ENCODE results near the gene ARNT2. TPM values are rescaled to one million over a fixed set of nuclear protein-coding genes. Genes with fewer than 3 reads are reported as not detected.

Gene ARNT2
- total RNA-seq, 6 experiments from 2014 or later: 2.4 to 16.6 (median 15.5) TPM

GRCh38 chr15:80562033-80562432 lies 157.9 kb downstream of the ARNT2 start:
- no peak overlapping the region for H3K4me3 Mint-ChIP-seq
- no peaks in the 10 kb centered on the region; the same call in none of the 2 replicates for H3K27me3 Mint-ChIP-seq (ENCODE audit: insufficient read depth)
- no peak overlapping the region for H3K27ac Mint-ChIP-seq
- DNase-seq: no peak
- peaks cover 15% of the 10 kb centered on the region for H3K4me1 Mint-ChIP-seq (ENCODE audit: low read depth)
- no peaks in the 10 kb centered on the region for H3K9me3 Mint-ChIP-seq
- no peak for TF ChIP-seq CTCF (IDR thresholded peaks at IDR 0.05)
- peaks cover 17% of the 10 kb centered on the region; the same call in 1 of the 2 replicates for H3K36me3 Mint-ChIP-seq (ENCODE audit: low read depth)

- Mint-ChIP-seq H3K27ac (no peak overlapping the region), H3K4me1 (ENCODE audit: low read depth) (peaks cover 23% of the 10 kb centered on the region), H3K4me3 (no peak overlapping the region), H3K27me3 (ENCODE audit: insufficient read depth) (no peaks in the 10 kb centered on the region; the same call in none of the 2 replicates), H3K9me3 (no peaks in the 10 kb centered on the region), H3K36me3 (ENCODE audit: low read depth) (peaks cover 9% of the 10 kb centered on the region; the same call in 1 of the 2 replicates)
- TF ChIP-seq CTCF (IDR thresholded peaks at IDR 0.05): no peak
- no peak for DNase-seq
These were observed 158.7 kb downstream of the ARNT2 start for GRCh38 chr15:80562846-80563245.

- H3K27ac Mint-ChIP-seq: no peak overlapping the region
- H3K4me3 Mint-ChIP-seq: no peak overlapping the region
These were observed 159.3 kb downstream of the ARNT2 start for GRCh38 chr15:80563372-80563997.

GRCh38 chr15:80564056-80564455 lies 159.9 kb downstream of the ARNT2 start:
- Mint-ChIP-seq H3K27ac (no peak overlapping the region), H3K27me3 (ENCODE audit: insufficient read depth) (no peaks in the 10 kb centered on the region; the same call in none of the 2 replicates), H3K9me3 (no peaks in the 10 kb centered on the region), H3K36me3 (ENCODE audit: low read depth) (peaks cover 5% of the 10 kb centered on the region; the same call in 1 of the 2 replicates), H3K4me3 (no peak overlapping the region), H3K4me1 (ENCODE audit: low read depth) (peaks cover 35% of the 10 kb centered on the region)
- DNase-seq: no peak
- TF ChIP-seq CTCF (IDR thresholded peaks at IDR 0.05): no peak

More at GRCh38 chr15:80563372-80563997, 159.3 kb downstream of the ARNT2 start:
- no peaks in the 10 kb centered on the region for H3K9me3 Mint-ChIP-seq
- TF ChIP-seq CTCF (IDR thresholded peaks at IDR 0.05): no peak
- H3K27me3 Mint-ChIP-seq (ENCODE audit: insufficient read depth): no peaks in the 10 kb centered on the region; the same call in none of the 2 replicates
- peaks cover 30% of the 10 kb centered on the region for H3K4me1 Mint-ChIP-seq (ENCODE audit: low read depth)
- no peak for DNase-seq
- H3K36me3 Mint-ChIP-seq (ENCODE audit: low read depth): peaks cover 5% of the 10 kb centered on the region; the same call in 1 of the 2 replicates

GRCh38 chr15:80565398-80565797 lies 161.2 kb downstream of the ARNT2 start:
- TF ChIP-seq CTCF (IDR thresholded peaks at IDR 0.05): no peak
- Mint-ChIP-seq H3K36me3 (ENCODE audit: low read depth) (peaks cover 5% of the 10 kb centered on the region; the same call in 1 of the 2 replicates), H3K4me3 (no peak overlapping the region), H3K4me1 (ENCODE audit: low read depth) (peaks cover 39% of the 10 kb centered on the region), H3K9me3 (no peaks in the 10 kb centered on the region), H3K27ac (no peak overlapping the region), H3K27me3 (ENCODE audit: insufficient read depth) (no peaks in the 10 kb centered on the region; the same call in none of the 2 replicates)
- DNase-seq: no peak

All from HFFc6 (cell line).